Memory B cell (primary cell): ENCODE results near the gene RPL37A.

Experiments used
- ATAC-seq: fragments of 150-1000 bp; cut with Tn5 transposase; 2 replicates; pipeline ENCODE4 v1.10.0; 2021; ENCODE audit warnings: low read depth, mild to moderate bottlenecking, moderate library complexity
- DNase-seq, 2 donors: peaks; one replicate each; pipeline ENCODE4 v3.0.0; 2022; ENCODE audit warnings: low spot score in 2 of 2
- H3K27ac Mint-ChIP-seq: one replicate; pipeline ENCODE4 v1.8.0; 2022; ENCODE audit warnings: mild to moderate bottlenecking, moderate library complexity, mixed read lengths
- H3K27me3 Mint-ChIP-seq: one replicate; pipeline ENCODE4 v1.8.0; 2022; ENCODE audit warnings: mixed read lengths
- H3K36me3 Mint-ChIP-seq: one replicate; pipeline ENCODE4 v1.8.0; 2022; ENCODE audit warnings: mild to moderate bottlenecking, mixed read lengths
- H3K4me1 Mint-ChIP-seq: one replicate; pipeline ENCODE4 v1.8.0; 2022; ENCODE audit warnings: mixed read lengths
- H3K4me3 Mint-ChIP-seq: one replicate; pipeline ENCODE4 v1.8.0; 2022; ENCODE audit warnings: mild to moderate bottlenecking, moderate library complexity, mixed read lengths
- H3K9me3 Mint-ChIP-seq: one replicate; pipeline ENCODE4 v1.8.0; 2022; ENCODE audit warnings: mixed read lengths

Gene RPL37A

GRCh38 chr2:216538538-216538937, 39.9 kb downstream of the RPL37A start:
- Mint-ChIP-seq H3K27me3 (peaks cover 8% of the 10 kb centered on the region), H3K36me3 (no peaks in the 10 kb centered on the region), H3K4me3 (no peak overlapping the region), H3K27ac (no peak overlapping the region), H3K9me3 (peaks cover 1% of the 10 kb centered on the region), H3K4me1 (no peaks in the 10 kb centered on the region)
- ATAC-seq (no peak), DNase-seq (no peak)

- H3K9me3 Mint-ChIP-seq = peaks cover 1% of the 10 kb centered on the region
- H3K27ac Mint-ChIP-seq = no peak overlapping the region
- no peaks in the 10 kb centered on the region for H3K4me1 Mint-ChIP-seq
- DNase-seq = no peak
- no peak overlapping the region for H3K4me3 Mint-ChIP-seq
- no peaks in the 10 kb centered on the region for H3K36me3 Mint-ChIP-seq
- peaks cover 8% of the 10 kb centered on the region for H3K27me3 Mint-ChIP-seq
- no peak for ATAC-seq
These were observed 40.5 kb downstream of the RPL37A start for GRCh38 chr2:216539120-216539519.

GRCh38 chr2:216539791-216540241, 41.2 kb downstream of the RPL37A start:
- peaks cover 1% of the 10 kb centered on the region for H3K9me3 Mint-ChIP-seq
- no peak overlapping the region for H3K27ac Mint-ChIP-seq
- peaks cover 8% of the 10 kb centered on the region for H3K27me3 Mint-ChIP-seq
- H3K4me3 Mint-ChIP-seq = no peak overlapping the region
- ATAC-seq = no peak
- no peaks in the 10 kb centered on the region for H3K36me3 Mint-ChIP-seq
- no peak for DNase-seq
- H3K4me1 Mint-ChIP-seq = no peaks in the 10 kb centered on the region

- Mint-ChIP-seq H3K9me3 (peaks cover 1% of the 10 kb centered on the region), H3K36me3 (no peaks in the 10 kb centered on the region)
- no peak for ATAC-seq
These were observed 42.3 kb downstream of the RPL37A start for GRCh38 chr2:216540920-216541319.

GRCh38 chr2:216541505-216541904, 42.9 kb downstream of the RPL37A start:
- no peak for ATAC-seq
- H3K4me3 Mint-ChIP-seq = no peak overlapping the region
- H3K27me3 Mint-ChIP-seq = peaks cover 13% of the 10 kb centered on the region
- peaks cover 1% of the 10 kb centered on the region for H3K9me3 Mint-ChIP-seq
- no peak for DNase-seq
- no peaks in the 10 kb centered on the region for H3K4me1 Mint-ChIP-seq
- no peaks in the 10 kb centered on the region for H3K36me3 Mint-ChIP-seq
- no peak overlapping the region for H3K27ac Mint-ChIP-seq

More at GRCh38 chr2:216540920-216541319, 42.3 kb downstream of the RPL37A start:
- DNase-seq = no peak
- H3K4me3 Mint-ChIP-seq = no peak overlapping the region
- no peaks in the 10 kb centered on the region for H3K4me1 Mint-ChIP-seq
- H3K27ac Mint-ChIP-seq = no peak overlapping the region
- peaks cover 14% of the 10 kb centered on the region for H3K27me3 Mint-ChIP-seq

- Mint-ChIP-seq H3K9me3 (no peaks in the 10 kb centered on the region), H3K27me3 (peaks cover 12% of the 10 kb centered on the region), H3K27ac (no peak overlapping the region), H3K4me3 (no peak overlapping the region), H3K4me1 (no peaks in the 10 kb centered on the region), H3K36me3 (no peaks in the 10 kb centered on the region)
- DNase-seq = no peak
- ATAC-seq = no peak
These were observed 46.7 kb downstream of the RPL37A start for GRCh38 chr2:216545359-216545758.

GRCh38 chr2:216546241-216546640, 47.6 kb downstream of the RPL37A start:
- DNase-seq (no peak), ATAC-seq (no peak)
- Mint-ChIP-seq H3K27ac (no peak overlapping the region), H3K4me1 (no peaks in the 10 kb centered on the region), H3K9me3 (no peaks in the 10 kb centered on the region), H3K4me3 (no peak overlapping the region), H3K27me3 (peaks cover 12% of the 10 kb centered on the region), H3K36me3 (no peaks in the 10 kb centered on the region)

- Mint-ChIP-seq H3K4me3 (no peak overlapping the region), H3K4me1 (no peaks in the 10 kb centered on the region), H3K27ac (no peak overlapping the region), H3K36me3 (no peaks in the 10 kb centered on the region), H3K27me3 (peaks cover 12% of the 10 kb centered on the region), H3K9me3 (no peaks in the 10 kb centered on the region)
- ATAC-seq = no peak
- DNase-seq = no peak
These were observed 48.2 kb downstream of the RPL37A start for GRCh38 chr2:216546641-216547403.

GRCh38 chr2:216548901-216549331, 50.3 kb downstream of the RPL37A start:
- Mint-ChIP-seq H3K4me3 (no peak overlapping the region), H3K4me1 (no peaks in the 10 kb centered on the region), H3K27me3 (peaks cover 14% of the 10 kb centered on the region), H3K36me3 (no peaks in the 10 kb centered on the region), H3K27ac (no peak overlapping the region), H3K9me3 (no peaks in the 10 kb centered on the region)
- ATAC-seq (no peak), DNase-seq (no peak)

- Mint-ChIP-seq H3K4me1 (no peaks in the 10 kb centered on the region), H3K27ac (no peak overlapping the region), H3K9me3 (no peaks in the 10 kb centered on the region), H3K36me3 (no peaks in the 10 kb centered on the region), H3K4me3 (no peak overlapping the region), H3K27me3 (peaks cover 12% of the 10 kb centered on the region)
- DNase-seq = no peak
- no peak for ATAC-seq
These were observed 51.5 kb downstream of the RPL37A start for GRCh38 chr2:216549926-216550690.

- Mint-ChIP-seq H3K9me3 (no peaks in the 10 kb centered on the region), H3K4me1 (no peaks in the 10 kb centered on the region), H3K27ac (no peak overlapping the region), H3K4me3 (no peak overlapping the region), H3K27me3 (peaks cover 9% of the 10 kb centered on the region), H3K36me3 (no peaks in the 10 kb centered on the region)
- no peak for ATAC-seq
- DNase-seq = no peak
These were observed 52.8 kb downstream of the RPL37A start for GRCh38 chr2:216551234-216552068.

GRCh38 chr2:216553093-216553478, 54.4 kb downstream of the RPL37A start:
- no peaks in the 10 kb centered on the region for H3K9me3 Mint-ChIP-seq
- DNase-seq = no peak

More at GRCh38 chr2:216553093-216553478, 54.4 kb downstream of the RPL37A start:
- Mint-ChIP-seq H3K4me1 (no peaks in the 10 kb centered on the region), H3K27me3 (peaks cover 9% of the 10 kb centered on the region), H3K27ac (no peak overlapping the region), H3K4me3 (no peak overlapping the region), H3K36me3 (no peaks in the 10 kb centered on the region)
- no peak for ATAC-seq
